Measurements from ENCODE around the gene USP6NL. TPM values are rescaled to one million over a fixed set of nuclear protein-coding genes. Genes with fewer than 3 reads are reported as not detected.

The USP6NL gene
- total RNA-seq, 1 donor from 2014 or later, result 39.9 TPM

DNA sequence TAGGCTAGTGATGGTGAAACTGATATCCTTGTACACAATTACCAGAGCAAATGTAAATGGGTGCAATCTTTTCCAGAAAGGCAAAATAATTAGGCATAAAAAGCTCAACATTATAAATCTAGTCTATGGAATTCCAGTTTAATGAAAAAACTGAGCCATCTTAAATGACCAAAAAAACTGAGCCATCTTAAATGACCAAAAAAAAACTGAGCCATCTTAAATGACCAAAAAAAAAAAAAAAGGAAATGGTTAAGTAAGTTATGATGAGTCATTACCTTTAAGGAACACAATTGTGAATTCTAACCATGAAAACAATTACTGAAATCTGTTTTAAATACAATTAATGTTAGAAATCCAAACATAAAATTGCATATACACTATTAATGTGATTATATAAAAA is 25.3 kb downstream of the USP6NL start:
- H3K79me2 ChIP-seq (ENCODE audit: low read depth), result peaks cover 100% of the 10 kb centered on the region
- no peaks in the 10 kb centered on the region for H3F3A ChIP-seq (ENCODE audit: low read depth)
- Mint-ChIP-seq H3K36me3 (peaks cover 35% of the 10 kb centered on the region), H3K9me3 (peaks cover 26% of the 10 kb centered on the region), H3K4me3 (no peak overlapping the region), H3K27me3 (ENCODE audit: insufficient read depth, low read depth) (no peaks in the 10 kb centered on the region), H3K4me1 (no peaks in the 10 kb centered on the region), H3K27ac (no peak overlapping the region)
- no peaks in the 10 kb centered on the region for H3K36me3 ChIP-seq
- no peak overlapping the region for H3K4me2 ChIP-seq
- H3K27ac ChIP-seq, result no peak overlapping the region
- no peak overlapping the region for H3K9ac ChIP-seq
- no peak for DNase-seq (ENCODE audit: low spot score)
- TF ChIP-seq EZH2phosphoT487 (IDR thresholded peaks at IDR 0.05) (no peak), EZH2 (IDR thresholded peaks at IDR 0.05) (no peak)
- TF ChIP-seq, protein P1, sequence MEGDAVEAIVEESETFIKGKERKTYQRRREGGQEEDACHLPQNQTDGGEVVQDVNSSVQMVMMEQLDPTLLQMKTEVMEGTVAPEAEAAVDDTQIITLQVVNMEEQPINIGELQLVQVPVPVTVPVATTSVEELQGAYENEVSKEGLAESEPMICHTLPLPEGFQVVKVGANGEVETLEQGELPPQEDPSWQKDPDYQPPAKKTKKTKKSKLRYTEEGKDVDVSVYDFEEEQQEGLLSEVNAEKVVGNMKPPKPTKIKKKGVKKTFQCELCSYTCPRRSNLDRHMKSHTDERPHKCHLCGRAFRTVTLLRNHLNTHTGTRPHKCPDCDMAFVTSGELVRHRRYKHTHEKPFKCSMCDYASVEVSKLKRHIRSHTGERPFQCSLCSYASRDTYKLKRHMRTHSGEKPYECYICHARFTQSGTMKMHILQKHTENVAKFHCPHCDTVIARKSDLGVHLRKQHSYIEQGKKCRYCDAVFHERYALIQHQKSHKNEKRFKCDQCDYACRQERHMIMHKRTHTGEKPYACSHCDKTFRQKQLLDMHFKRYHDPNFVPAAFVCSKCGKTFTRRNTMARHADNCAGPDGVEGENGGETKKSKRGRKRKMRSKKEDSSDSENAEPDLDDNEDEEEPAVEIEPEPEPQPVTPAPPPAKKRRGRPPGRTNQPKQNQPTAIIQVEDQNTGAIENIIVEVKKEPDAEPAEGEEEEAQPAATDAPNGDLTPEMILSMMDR (IDR thresholded peaks at IDR 0.05), result no peak
- peaks cover 15% of the 10 kb centered on the region for H3K4me1 ChIP-seq
- H3K4me3 ChIP-seq, result no peak overlapping the region
- H3K27me3 ChIP-seq, result no peaks in the 10 kb centered on the region
- no peak overlapping the region for H2AFZ ChIP-seq (replicated peaks)
- no peaks in the 10 kb centered on the region for H3K9me3 ChIP-seq (ENCODE audit: low read depth)
- H4K20me1 ChIP-seq (ENCODE audit: low read depth), result peaks cover 30% of the 10 kb centered on the region

GRCh38 chr10:11581213-11581612 is 30.2 kb downstream of the USP6NL start:
- DNase-seq (ENCODE audit: low spot score), result no peak
- Mint-ChIP-seq H3K27ac (no peak overlapping the region), H3K9me3 (peaks cover 22% of the 10 kb centered on the region), H3K36me3 (peaks cover 37% of the 10 kb centered on the region), H3K27me3 (ENCODE audit: insufficient read depth, low read depth) (no peaks in the 10 kb centered on the region), H3K4me3 (no peak overlapping the region), H3K4me1 (no peaks in the 10 kb centered on the region)
- no peak overlapping the region for H3K4me3 ChIP-seq
- H2AFZ ChIP-seq (replicated peaks), result no peak overlapping the region
- H3K27ac ChIP-seq, result no peak overlapping the region
- H3K4me2 ChIP-seq, result no peak overlapping the region
- H3F3A ChIP-seq (ENCODE audit: low read depth), result no peaks in the 10 kb centered on the region
- no peaks in the 10 kb centered on the region for H3K27me3 ChIP-seq
- no peaks in the 10 kb centered on the region for H3K4me1 ChIP-seq
- no peaks in the 10 kb centered on the region for H3K9me3 ChIP-seq (ENCODE audit: low read depth)
- no peaks in the 10 kb centered on the region for H3K36me3 ChIP-seq
- H3K9ac ChIP-seq, result no peak overlapping the region
- peaks cover 26% of the 10 kb centered on the region for H4K20me1 ChIP-seq (ENCODE audit: low read depth)
- H3K79me2 ChIP-seq (ENCODE audit: low read depth), result peaks cover 100% of the 10 kb centered on the region
- TF ChIP-seq, protein P1 (IDR thresholded peaks at IDR 0.05), result no peak
- no peak for TF ChIP-seq EZH2phosphoT487 (IDR thresholded peaks at IDR 0.05)
- TF ChIP-seq EZH2 (IDR thresholded peaks at IDR 0.05), result no peak

GRCh38 chr10:11579885-11580284 is 31.6 kb downstream of the USP6NL start:
- Histone ChIP-seq H3K27ac (no peak overlapping the region), H3K9ac (no peak overlapping the region), H3K4me2 (no peak overlapping the region), H2AFZ (replicated peaks) (no peak overlapping the region), H4K20me1 (ENCODE audit: low read depth) (peaks cover 39% of the 10 kb centered on the region), H3K79me2 (ENCODE audit: low read depth) (peaks cover 100% of the 10 kb centered on the region), H3K4me1 (no peaks in the 10 kb centered on the region), H3K27me3 (no peaks in the 10 kb centered on the region), H3K9me3 (ENCODE audit: low read depth) (no peaks in the 10 kb centered on the region), H3F3A (ENCODE audit: low read depth) (no peaks in the 10 kb centered on the region), H3K36me3 (no peaks in the 10 kb centered on the region), H3K4me3 (no peak overlapping the region)
- Mint-ChIP-seq H3K4me1 (peaks cover under 1% of the 10 kb centered on the region), H3K27me3 (ENCODE audit: insufficient read depth, low read depth) (no peaks in the 10 kb centered on the region), H3K9me3 (peaks cover 12% of the 10 kb centered on the region), H3K36me3 (peaks cover 28% of the 10 kb centered on the region), H3K4me3 (no peak overlapping the region), H3K27ac (no peak overlapping the region)
- no peak for DNase-seq (ENCODE audit: low spot score)
- TF ChIP-seq, protein P1 (IDR thresholded peaks at IDR 0.05), result no peak
- TF ChIP-seq EZH2phosphoT487 (IDR thresholded peaks at IDR 0.05) (no peak), EZH2 (IDR thresholded peaks at IDR 0.05) (no peak)
